KOPT-K1 (cell line): ENCODE measurements around the gene GDF9.

ENCODE experiments used
- H3K27ac ChIP-seq: fragments of 200-600 bp; sonication (generic); 2 replicates; pipeline ENCODE4 v1.5.1; 2016; ENCODE audit warnings: antibody characterized with exemption, mild to moderate bottlenecking, low read depth, low read length; ENCODE audit not compliant: poor library complexity, severe bottlenecking
- H3K36me3 ChIP-seq: fragments of 200-600 bp; sonication (generic); 2 replicates; pipeline ENCODE4 v1.5.1; 2017; ENCODE audit warnings: antibody characterized with exemption, mild to moderate bottlenecking, low read length, moderate library complexity; ENCODE audit not compliant: insufficient read depth
- H3K9me3 ChIP-seq: fragments of 200-600 bp; sonication (generic); 2 replicates; pipeline ENCODE4 v1.5.1; 2017; ENCODE audit warnings: antibody characterized with exemption, low read length, mild to moderate bottlenecking; ENCODE audit not compliant: insufficient read depth, poor library complexity, severe bottlenecking

Gene GDF9

GRCh38 chr5:132832612-132833011 is 33.7 kb downstream of the GDF9 start:
- H3K27ac ChIP-seq: no peak overlapping the region

GRCh38 chr5:132831095-132831860 is 35.0 kb downstream of the GDF9 start:
- Histone ChIP-seq H3K27ac (no peak overlapping the region), H3K36me3 (no peaks in the 10 kb centered on the region), H3K9me3 (no peaks in the 10 kb centered on the region)

More at GRCh38 chr5:132832612-132833011, 33.7 kb downstream of the GDF9 start:
- Histone ChIP-seq H3K36me3 (no peaks in the 10 kb centered on the region), H3K9me3 (no peaks in the 10 kb centered on the region)

GRCh38 chr5:132830436-132831094 is 35.7 kb downstream of the GDF9 start, which contains the start of gene SHROOM1:
TSS of gene SHROOM1 (minus strand) at chr5:132830647. CDS start at chr5:132826140, 4,507 bp downstream.
- H3K27ac ChIP-seq: peak within 1 kb of the TSS; percentile 31

GRCh38 chr5:132829742-132830435 is 36.4 kb downstream of the GDF9 start:
- Histone ChIP-seq H3K9me3 (no peaks in the 10 kb centered on the region), H3K36me3 (no peaks in the 10 kb centered on the region), H3K27ac (peak overlapping the region; percentile 31)

More at GRCh38 chr5:132830436-132831094, 35.7 kb downstream of the GDF9 start, which contains the start of gene SHROOM1:
- Histone ChIP-seq H3K36me3 (no peaks in the 10 kb centered on the region), H3K9me3 (no peaks in the 10 kb centered on the region)

- H3K27ac ChIP-seq: no peak overlapping the region
- H3K36me3 ChIP-seq: no peaks in the 10 kb centered on the region
- no peaks in the 10 kb centered on the region for H3K9me3 ChIP-seq
These were observed 37.3 kb downstream of the GDF9 start for GRCh38 chr5:132828846-132829494.

GRCh38 chr5:132827943-132828673 is 38.2 kb downstream of the GDF9 start:
- Histone ChIP-seq H3K9me3 (no peaks in the 10 kb centered on the region), H3K27ac (no peak overlapping the region), H3K36me3 (no peaks in the 10 kb centered on the region)

GRCh38 chr5:132826424-132827082 is 39.7 kb downstream of the GDF9 start:
- H3K36me3 ChIP-seq: no peaks in the 10 kb centered on the region
- H3K27ac ChIP-seq: no peak overlapping the region
- H3K9me3 ChIP-seq: no peaks in the 10 kb centered on the region

- Histone ChIP-seq H3K9me3 (no peaks in the 10 kb centered on the region), H3K36me3 (no peaks in the 10 kb centered on the region), H3K27ac (no peak overlapping the region)
These were observed 40.4 kb downstream of the GDF9 start for GRCh38 chr5:132825834-132826391.

- no peaks in the 10 kb centered on the region for H3K9me3 ChIP-seq
- no peaks in the 10 kb centered on the region for H3K36me3 ChIP-seq
- H3K27ac ChIP-seq: no peak overlapping the region
These were observed 41.0 kb downstream of the GDF9 start for GRCh38 chr5:132825033-132825833.

GRCh38 chr5:132824426-132824825 is 41.8 kb downstream of the GDF9 start:
- Histone ChIP-seq H3K9me3 (no peaks in the 10 kb centered on the region), H3K36me3 (no peaks in the 10 kb centered on the region), H3K27ac (no peak overlapping the region)

- no peak overlapping the region for H3K27ac ChIP-seq
- no peaks in the 10 kb centered on the region for H3K9me3 ChIP-seq
- no peaks in the 10 kb centered on the region for H3K36me3 ChIP-seq
These were observed 42.7 kb downstream of the GDF9 start for GRCh38 chr5:132823481-132824050.

- Histone ChIP-seq H3K36me3 (no peaks in the 10 kb centered on the region), H3K9me3 (no peaks in the 10 kb centered on the region), H3K27ac (no peak overlapping the region)
These were observed 43.4 kb downstream of the GDF9 start for GRCh38 chr5:132822650-132823480.
